Endothelial cell of umbilical vein (primary cell): Measurements from ENCODE around the gene CHRNA1. TPM values are rescaled to one million over a fixed set of nuclear protein-coding genes. Genes with fewer than 3 reads are reported as not detected.

Experiments
- BruUV-seq: library from RNA; stranded (reverse); fragments of 400-500 nt; replicated peaks from 2 replicates; lab custom pipeline; 2021; lab: Mats Ljungman, UMichigan
- CTCF ChIA-PET: fragments of 300-600, 350-600 bp; sonication (Branson Sonifier 250); formaldehyde crosslinking; loops from one replicate; lab custom pipeline; 2021; ENCODE audit warnings: antibody characterized with exemption, inconsistent platforms; lab: Charles Lee
- POLR2A ChIA-PET: fragments of 300-600, 350-600 bp; sonication (Branson Sonifier 250); formaldehyde crosslinking; loops from one replicate; lab custom pipeline; 2021; ENCODE audit warnings: antibody characterized with exemption, inconsistent platforms; lab: Charles Lee
- DNase-seq: peaks from one replicate; pipeline ENCODE4 v3.0.0-alpha.2; 2011; ENCODE audit warnings: low read depth, low spot score
- FAIRE-seq: peaks from 2 replicates; lab custom pipeline; 2011; peaks lifted over from hg19 to GRCh38; lab: Jason Lieb, UNC
- H2AFZ ChIP-seq: 2 replicates; pipeline ENCODE4 v1.6.0; 2012; ENCODE audit warnings: low read depth, low read length, control low read depth, inconsistent platforms
- H3K27ac ChIP-seq: 2 replicates; pipeline ENCODE4 v1.5.1; 2011; ENCODE audit warnings: low read depth, mild to moderate bottlenecking, control low read depth, low read length, moderate library complexity; ENCODE audit not compliant: insufficient read depth
- H3K27me3 ChIP-seq, 2 experiments: 2 replicates each; pipeline versions ENCODE4 v1.6.0 to v1.6.1; 2011; ENCODE audit warnings: low read length in 2 of 2, mixed read lengths in 1 of 2; ENCODE audit not compliant: control insufficient read depth in 2 of 2, insufficient read depth in 2 of 2
- H3K36me3 ChIP-seq, 2 experiments: 2 replicates in 1 of 2; 3 replicates in 1 of 2; pipeline ENCODE4 v1.5.1; 2011; ENCODE audit warnings: low read length in 2 of 2, mild to moderate bottlenecking in 1 of 2, moderate library complexity in 1 of 2; ENCODE audit not compliant: control insufficient read depth in 2 of 2, insufficient read depth in 2 of 2; ENCODE audit errors: extremely low read depth in 1 of 2
- H3K4me1 ChIP-seq: 3 replicates; pipeline ENCODE4 v1.5.1; 2011; ENCODE audit warnings: mild to moderate bottlenecking, low read length; ENCODE audit not compliant: control insufficient read depth, insufficient read depth; ENCODE audit errors: extremely low read depth
- H3K4me2 ChIP-seq: 2 replicates; pipeline ENCODE4 v1.6.1; 2011; ENCODE audit warnings: low read length, control low read depth, mixed read lengths; ENCODE audit not compliant: insufficient read depth
- H3K4me3 ChIP-seq, 3 experiments: fragments of 200-600 bp in 1 of 3; sonication (generic), shearing (Covaris generic) in 1 of 3; replicated peaks in 1 of 3; 2 replicates each; pipeline ENCODE4 v1.5.1; 2011 to 2016; ENCODE audit warnings: control low read depth in 3 of 3, low read length in 3 of 3, mild to moderate bottlenecking in 2 of 3, inconsistent platforms in 1 of 3, low read depth in 1 of 3, moderate library complexity in 1 of 3; ENCODE audit not compliant: insufficient read depth in 1 of 3
- H3K79me2 ChIP-seq: 2 replicates; pipeline ENCODE4 v1.6.0; 2012; ENCODE audit warnings: low read length, inconsistent platforms; ENCODE audit not compliant: control insufficient read depth, insufficient read depth
- H3K9ac ChIP-seq: replicated peaks from 2 replicates; pipeline ENCODE3; 2011; ENCODE audit warnings: low read length, control low read depth; ENCODE audit not compliant: insufficient read depth; ENCODE audit errors: extremely low read depth
- H3K9me1 ChIP-seq: replicated peaks from 3 replicates; pipeline ENCODE4 v1.6.0; 2011; ENCODE audit warnings: mild to moderate bottlenecking, low read length; ENCODE audit not compliant: control insufficient read depth, insufficient read depth; ENCODE audit errors: extremely low read depth
- H3K9me3 ChIP-seq: replicated peaks from 2 replicates; pipeline ENCODE4 v1.5.1; 2012; ENCODE audit warnings: low read length, inconsistent platforms; ENCODE audit not compliant: control insufficient read depth, insufficient read depth
- H4K20me1 ChIP-seq: replicated peaks from 2 replicates; pipeline ENCODE3; 2011; ENCODE audit warnings: mild to moderate bottlenecking, low read length; ENCODE audit not compliant: control insufficient read depth, insufficient read depth; ENCODE audit errors: extremely low read depth
- GATA2 ChIP-seq: IDR thresholded peaks from 2 replicates; pipeline ENCODE4 v1.7.0; 2011; ENCODE audit warnings: low read depth, mild to moderate bottlenecking, moderate library complexity, mixed read lengths, low read length; ENCODE audit not compliant: insufficient read length, insufficient read depth
- POLR2AphosphoS5 ChIP-seq: IDR thresholded peaks from 2 replicates; pipeline ENCODE4 v1.6.1; 2012; ENCODE audit warnings: low read depth, mild to moderate bottlenecking, control low read depth, low read length, moderate library complexity; ENCODE audit not compliant: insufficient read depth
- dilution Hi-C: fragments of 300-500 bp; cut with MboI; formaldehyde crosslinking; loops from one replicate; pipeline ENCODE4 v1.15.0; 2019; ENCODE audit warnings: low sequenced_read_pairs; ENCODE audit not compliant: extremely low pct_ligation_motif_present
- intact Hi-C: fragments of 100-400 bp; cut with micrococcal nuclease; formaldehyde crosslinking; loops from one replicate; pipeline ENCODE4 v1.10.0; 2022
- polyA plus RNA-seq, 4 experiments: library from polyadenylated mRNA; depleted of rRNA in 3 of 4; stranded (reverse) in 3 of 4; unstranded in 1 of 4; fragments of >200 nt; gene quantifications; 2 replicates each; pipeline versions ENCODE4 v1.2.1 to v1.2.3, GENCODE V29; 2011 to 2012; ENCODE audit warnings: missing spikeins in 1 of 4
- total RNA-seq: library from RNA; stranded (reverse); gene quantifications from 2 replicates; pipeline ENCODE4 v1.2.3, GENCODE V29; 2021
- TF ChIP-seq, protein P1 (sequence below): IDR thresholded peaks from 2 replicates; pipeline ENCODE4 v1.6.1; 2011; ENCODE audit not compliant: insufficient read depth, insufficient read length

Gene CHRNA1
- total and polyA plus RNA-seq, 2 donors (not counting 3 experiments of a cell fraction or from before 2014, with no cell fraction given), result 11.3 to 18.2 TPM

- intact Hi-C loops, result loop anchor here (10.0 kb wide), 1 partner anchor 315 kb away; no protein-coding TSS in a partner anchor
- no peak for DNase-seq
- CTCF ChIA-PET, result interaction anchor here (0.8 to 4.5 kb wide), 3 partner anchors 8 to 211 kb away, joined by 3 to 39 read pairs (median 4); no protein-coding TSS in a partner anchor
These were observed 15.2 kb upstream of the CHRNA1 start for GRCh38 chr2:174779361-174779928.

DNA sequence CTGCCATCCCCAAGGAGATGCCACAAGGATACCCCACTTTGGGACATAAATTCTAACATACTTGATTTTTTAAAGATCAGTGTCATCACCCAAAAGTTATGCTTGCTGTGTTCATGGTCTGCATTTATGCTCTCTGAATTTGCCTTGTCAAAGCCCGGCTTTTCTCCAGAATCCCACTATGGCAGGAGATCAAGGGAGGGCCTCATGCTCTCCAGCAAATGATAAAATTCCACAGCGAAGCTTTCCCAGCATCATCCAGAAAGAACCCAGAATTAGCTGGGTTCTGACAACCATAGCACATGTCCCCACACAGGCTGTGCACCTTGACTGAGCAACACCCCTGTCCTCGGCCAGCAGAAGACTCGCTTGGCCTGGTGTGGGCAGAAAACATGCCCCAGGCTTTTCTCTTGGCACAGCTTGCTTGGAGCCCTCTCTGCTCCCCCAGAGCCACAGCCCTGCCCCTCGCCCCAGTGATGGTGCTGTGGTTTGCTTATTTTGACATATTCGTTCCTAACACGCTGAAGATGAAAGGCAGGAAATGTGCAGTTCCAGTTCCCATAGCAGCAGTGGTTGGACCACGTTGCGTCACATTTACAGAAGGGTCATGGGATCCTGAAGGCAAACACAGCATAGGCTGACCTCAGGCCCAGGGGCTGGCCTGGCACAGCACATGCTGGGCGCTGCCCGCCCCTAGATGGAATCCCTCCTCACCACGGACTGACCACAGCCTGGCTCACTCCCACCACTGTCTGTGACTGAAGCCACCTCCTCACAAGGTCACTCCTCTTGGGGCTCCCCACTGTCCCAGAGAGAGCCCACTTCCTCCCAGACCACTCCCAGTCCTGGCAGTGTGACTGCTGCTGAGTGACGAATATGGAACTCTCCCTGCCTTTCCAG lies 14.1 kb upstream of the CHRNA1 start:
- peak; percentile 60 for FAIRE-seq
- Histone ChIP-seq H3K9ac (no peak overlapping the region), H3K36me3 (no peaks in the 10 kb centered on the region), H2AFZ (peak overlapping the region; percentile 26), H4K20me1 (no peaks in the 10 kb centered on the region), H3K4me1 (no peaks in the 10 kb centered on the region), H3K79me2 (no peaks in the 10 kb centered on the region), H3K9me3 (no peaks in the 10 kb centered on the region), H3K4me2 (no peak overlapping the region), H3K27ac (no peak overlapping the region), H3K27me3 (no peaks in the 10 kb centered on the region), H3K9me1 (no peaks in the 10 kb centered on the region), H3K4me3 (no peak overlapping the region)
- intact Hi-C loops, result loop anchor here (10.0 kb wide), 1 partner anchor 316 kb away; no protein-coding TSS in a partner anchor
- dilution Hi-C loops, result loop anchor here (10.0 kb wide), 1 partner anchor 206 kb away; no protein-coding TSS in a partner anchor
- ChIA-PET CTCF (interaction anchor here (1.5 kb wide), 1 partner anchor 212 kb away, joined by 4 read pairs; no protein-coding TSS in a partner anchor), POLR2A (no interaction called here)
- no TSS peak for BruUV-seq
- TF ChIP-seq GATA2, result no peak
- no peak for DNase-seq

More at GRCh38 chr2:174779361-174779928, 15.2 kb upstream of the CHRNA1 start:
- H3K4me2 ChIP-seq, result no peak overlapping the region
- H3K27me3 ChIP-seq, result no peaks in the 10 kb centered on the region
- TF ChIP-seq POLR2AphosphoS5, result no peak
- TF ChIP-seq, protein P1, sequence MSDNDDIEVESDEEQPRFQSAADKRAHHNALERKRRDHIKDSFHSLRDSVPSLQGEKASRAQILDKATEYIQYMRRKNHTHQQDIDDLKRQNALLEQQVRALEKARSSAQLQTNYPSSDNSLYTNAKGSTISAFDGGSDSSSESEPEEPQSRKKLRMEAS, result no peak
- no TSS peak for BruUV-seq
- FAIRE-seq, result peak; percentile 44
- dilution Hi-C loops, result loop anchor here (10.0 kb wide), 1 partner anchor 205 kb away; no protein-coding TSS in a partner anchor
- H3K9ac ChIP-seq, result no peak overlapping the region
- H3K4me3 ChIP-seq, result no peak overlapping the region
- H3K27ac ChIP-seq, result no peak overlapping the region
- POLR2A ChIA-PET, result interaction anchor here (0.7 kb wide), 1 partner anchor 226 kb away, joined by 3 read pairs; no protein-coding TSS in a partner anchor
- H3K36me3 ChIP-seq, result no peaks in the 10 kb centered on the region
- H3K79me2 ChIP-seq, result no peaks in the 10 kb centered on the region
- no peaks in the 10 kb centered on the region for H3K4me1 ChIP-seq
- H4K20me1 ChIP-seq, result no peaks in the 10 kb centered on the region
- no peak overlapping the region for H2AFZ ChIP-seq
- H3K9me1 ChIP-seq, result no peaks in the 10 kb centered on the region
- no peaks in the 10 kb centered on the region for H3K9me3 ChIP-seq
